Activated gamma-delta T cell treated with Interleukin-2 at 50 U/mL for 16 hours (primary cell): ENCODE results near the gene RANBP1.

ENCODE experiments used
- DNase-seq: peaks from one replicate; pipeline ENCODE4 v3.0.0-alpha.2; 2020

Gene RANBP1

DNA sequence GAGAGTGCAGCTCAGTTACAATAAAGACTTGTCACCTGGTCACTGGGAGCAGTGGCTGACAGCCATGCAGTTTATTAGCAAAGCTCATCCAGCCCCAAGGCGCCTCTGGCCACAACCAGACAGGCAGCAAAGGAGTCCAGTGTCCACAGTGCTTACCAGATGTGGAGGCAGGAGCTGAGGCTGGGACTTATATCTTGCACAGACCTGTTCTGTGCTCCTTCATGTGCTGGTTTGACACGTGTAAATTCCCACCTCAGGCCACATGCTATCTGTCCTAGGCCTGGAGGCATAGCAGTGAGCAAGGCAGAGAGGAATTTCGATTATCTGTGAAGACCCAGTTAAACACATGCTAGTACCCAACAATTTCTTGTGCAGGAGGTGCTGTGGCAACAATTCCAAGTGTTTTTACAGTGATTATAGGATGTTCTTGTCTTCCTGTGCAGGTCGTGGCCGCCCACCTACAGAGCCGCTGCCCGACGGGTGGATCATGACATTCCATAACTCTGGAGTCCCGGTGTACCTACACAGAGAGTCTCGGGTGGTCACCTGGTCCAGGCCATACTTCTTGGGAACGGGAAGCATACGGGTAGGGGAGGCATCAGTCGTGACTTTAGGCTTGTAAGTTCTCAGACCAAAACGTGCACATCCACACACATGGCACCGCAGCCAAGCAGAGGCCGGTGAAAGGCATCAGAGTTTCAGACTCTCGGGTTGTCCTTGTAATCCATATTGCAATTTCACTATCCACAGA lies 26.5 kb upstream of the RANBP1 start:
- no peak for DNase-seq

GRCh38 chr22:20089977-20090729 lies 25.8 kb upstream of the RANBP1 start:
- no peak for DNase-seq

DNA sequence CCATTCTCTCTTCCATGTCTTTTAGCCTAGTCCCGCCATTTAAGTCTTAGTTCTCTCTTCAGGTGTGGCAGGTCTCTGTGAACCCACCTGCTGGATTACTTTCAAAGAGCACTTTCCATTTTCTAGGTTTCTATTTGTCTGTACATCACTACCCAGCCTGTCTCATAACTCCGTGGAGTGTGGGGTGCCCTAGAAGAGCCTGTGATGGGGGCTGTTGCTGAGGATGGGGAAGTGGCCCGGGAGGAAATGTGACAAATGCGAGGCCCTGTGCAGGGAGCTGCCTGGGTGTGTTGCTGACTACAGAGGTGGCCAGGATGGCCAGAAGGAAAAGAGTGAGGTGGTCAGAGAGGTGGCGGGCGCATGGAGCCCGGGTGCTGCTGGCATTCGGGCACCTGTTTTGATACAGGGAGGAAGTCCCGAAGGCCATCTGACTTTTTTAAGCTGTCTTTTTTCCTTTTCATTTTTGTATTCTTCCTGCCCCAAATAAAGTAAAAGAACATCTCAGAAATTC lies 25.1 kb upstream of the RANBP1 start:
- no peak for DNase-seq

GRCh38 chr22:20091690-20092476 lies 24.0 kb upstream of the RANBP1 start:
- DNase-seq = no peak

DNA sequence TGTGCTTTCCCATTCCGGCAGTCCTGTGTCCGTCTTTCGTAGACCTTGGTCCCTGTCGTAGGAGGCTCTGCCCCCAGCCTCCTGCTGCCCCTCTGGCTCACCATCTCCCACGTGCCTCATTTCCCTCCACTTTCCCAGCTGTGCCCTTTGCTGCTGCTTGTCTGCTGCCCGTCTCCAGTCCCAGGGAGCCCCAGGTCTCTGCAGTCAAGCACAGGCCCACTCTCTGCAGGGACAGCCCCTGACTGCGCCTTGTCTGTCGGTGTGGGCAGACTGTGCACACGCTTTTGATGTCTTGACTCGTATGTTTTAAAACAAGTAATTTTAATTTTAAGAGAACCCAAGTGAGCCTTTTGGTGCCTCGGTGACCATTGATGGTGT lies 23.4 kb upstream of the RANBP1 start:
- no peak for DNase-seq

GRCh38 chr22:20093418-20094196 lies 22.3 kb upstream of the RANBP1 start:
- DNase-seq = no peak

- DNase-seq = no peak
Measured at GRCh38 chr22:20094197-20094807, 21.6 kb upstream of the RANBP1 start.

DNA sequence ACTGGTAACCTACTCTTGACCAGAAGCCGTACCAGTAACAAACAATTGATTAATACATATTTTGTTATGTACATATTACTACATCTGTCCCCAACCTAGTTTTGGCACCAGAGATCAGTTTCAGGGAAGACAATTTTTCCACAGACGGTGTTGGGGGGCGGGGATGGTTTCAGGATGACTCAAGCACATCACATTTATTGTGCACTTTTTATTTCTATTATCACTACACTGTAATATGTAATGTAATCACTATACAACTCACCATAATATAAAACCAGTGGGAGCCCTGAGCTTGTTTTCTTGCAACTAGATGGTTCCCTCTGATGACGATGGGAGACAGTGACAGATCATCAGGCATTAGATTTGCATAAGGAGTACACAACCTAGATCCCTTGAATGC lies 20.4 kb upstream of the RANBP1 start:
- no peak for DNase-seq

DNA sequence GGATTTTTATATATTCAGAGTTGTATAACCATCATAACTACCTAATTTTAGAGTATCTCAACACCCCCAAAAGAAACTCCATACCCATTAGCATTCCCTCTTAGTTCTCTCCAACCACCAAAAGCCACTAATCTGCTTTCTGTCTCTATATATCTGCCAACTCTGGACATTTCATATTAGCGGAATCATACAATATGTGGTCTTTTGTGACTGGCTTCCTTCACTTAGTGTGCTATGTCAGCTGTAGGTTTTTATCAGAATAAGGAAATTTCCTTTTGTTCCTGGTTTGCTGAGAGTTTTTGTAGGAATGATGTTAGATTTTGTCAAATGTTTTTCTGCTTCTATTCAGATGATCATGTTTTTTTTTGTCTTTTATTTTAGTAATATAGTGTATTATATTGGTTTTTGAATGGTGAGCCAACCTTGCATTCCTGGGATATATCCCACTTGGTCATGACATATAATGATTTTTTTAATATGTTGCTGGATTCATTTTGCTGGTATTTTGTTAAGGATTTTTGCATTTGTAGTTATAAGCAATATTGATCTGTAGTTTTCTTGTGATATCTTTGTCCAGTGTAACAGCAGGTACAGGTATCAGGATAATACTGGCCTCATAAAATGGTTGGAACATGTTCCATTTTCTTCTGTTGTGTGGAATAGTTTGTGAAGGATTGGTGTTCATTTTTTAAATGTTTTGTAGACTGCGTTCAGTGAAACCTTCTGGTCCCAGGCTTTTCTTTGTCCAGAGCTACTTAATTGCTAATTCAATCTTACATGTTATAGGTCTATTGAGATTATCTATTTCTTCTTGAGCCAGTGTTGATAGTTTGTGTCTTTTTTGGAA lies 19.1 kb upstream of the RANBP1 start:
- DNase-seq = no peak

DNA sequence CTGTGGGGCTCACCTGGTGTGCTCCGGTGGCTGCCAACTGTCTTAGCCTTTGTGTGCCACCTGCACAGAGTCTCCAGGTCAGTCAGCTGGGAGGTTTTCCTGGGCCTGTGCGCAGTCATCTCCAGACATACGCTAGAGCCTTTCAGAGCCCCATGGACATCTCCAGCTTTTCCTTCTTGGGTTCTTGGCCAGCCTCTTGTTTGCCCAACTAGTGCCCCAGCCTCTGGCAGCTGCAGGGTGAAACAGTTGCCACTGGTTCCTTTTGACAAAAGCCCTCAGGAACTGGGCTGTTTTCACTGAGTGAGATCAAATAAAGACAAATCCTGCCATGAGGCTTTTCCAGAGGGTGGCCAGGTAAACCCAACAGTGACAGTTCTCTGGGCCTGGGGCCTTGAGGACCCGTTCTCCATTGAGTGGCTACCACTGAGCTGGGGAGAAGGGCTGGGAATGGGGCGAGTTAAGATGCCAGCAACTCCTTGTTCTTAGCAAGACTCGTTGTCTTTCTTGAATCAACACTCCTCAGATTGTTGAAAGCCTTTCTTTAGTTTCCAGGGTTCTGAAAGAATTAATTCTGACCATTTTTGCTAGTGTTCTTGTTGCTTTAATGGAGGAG lies 16.7 kb upstream of the RANBP1 start:
- no peak for DNase-seq

DNA sequence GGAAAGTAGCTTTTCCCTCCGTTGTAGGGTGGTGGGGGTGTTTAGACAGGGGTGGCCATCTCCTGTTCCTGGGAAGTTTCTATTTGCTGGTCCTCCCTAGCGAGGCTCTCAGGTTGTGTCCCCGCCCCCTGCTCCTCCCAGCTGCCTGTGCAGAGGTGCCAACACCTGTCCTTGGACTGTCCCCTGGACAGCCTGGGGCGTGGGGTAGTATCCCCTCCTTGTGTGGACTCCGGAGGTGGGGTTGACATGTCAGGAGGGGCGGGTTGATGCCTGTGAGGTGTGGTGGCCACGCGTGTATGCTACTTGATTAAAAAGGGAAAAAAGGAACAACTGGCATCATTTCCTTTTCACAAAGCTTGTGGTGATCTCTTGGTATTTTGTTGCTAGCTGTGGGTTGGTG lies 14.3 kb upstream of the RANBP1 start:
- no peak for DNase-seq

DNA sequence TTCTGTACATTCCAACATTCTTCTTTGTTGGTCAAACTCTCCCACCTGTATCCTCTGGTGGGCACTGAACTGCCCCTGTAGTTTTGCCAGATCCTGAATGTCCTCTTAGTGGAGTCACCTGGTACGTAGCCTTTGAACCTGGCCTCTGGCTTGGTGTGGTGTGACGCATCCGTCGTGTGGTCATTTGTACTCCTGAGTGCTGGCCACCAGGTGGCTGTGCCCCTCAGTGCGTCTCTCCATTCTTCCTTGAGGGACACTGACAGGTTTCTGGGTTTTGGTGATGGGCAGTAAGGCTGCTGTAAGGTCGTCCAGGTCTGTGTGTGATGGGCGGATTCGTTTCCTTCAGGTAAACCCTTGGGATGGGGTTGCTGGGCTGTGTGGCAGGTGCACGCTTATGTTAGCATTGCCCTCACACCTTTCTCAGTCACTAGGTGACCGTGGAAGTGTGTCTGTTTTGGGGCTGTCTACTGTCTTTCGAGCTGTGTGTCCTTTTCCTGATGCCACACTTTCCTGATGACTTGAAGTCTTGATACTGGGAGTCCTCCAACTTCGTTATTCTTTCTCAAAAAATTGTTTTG lies 13.6 kb upstream of the RANBP1 start:
- DNase-seq = no peak

DNA sequence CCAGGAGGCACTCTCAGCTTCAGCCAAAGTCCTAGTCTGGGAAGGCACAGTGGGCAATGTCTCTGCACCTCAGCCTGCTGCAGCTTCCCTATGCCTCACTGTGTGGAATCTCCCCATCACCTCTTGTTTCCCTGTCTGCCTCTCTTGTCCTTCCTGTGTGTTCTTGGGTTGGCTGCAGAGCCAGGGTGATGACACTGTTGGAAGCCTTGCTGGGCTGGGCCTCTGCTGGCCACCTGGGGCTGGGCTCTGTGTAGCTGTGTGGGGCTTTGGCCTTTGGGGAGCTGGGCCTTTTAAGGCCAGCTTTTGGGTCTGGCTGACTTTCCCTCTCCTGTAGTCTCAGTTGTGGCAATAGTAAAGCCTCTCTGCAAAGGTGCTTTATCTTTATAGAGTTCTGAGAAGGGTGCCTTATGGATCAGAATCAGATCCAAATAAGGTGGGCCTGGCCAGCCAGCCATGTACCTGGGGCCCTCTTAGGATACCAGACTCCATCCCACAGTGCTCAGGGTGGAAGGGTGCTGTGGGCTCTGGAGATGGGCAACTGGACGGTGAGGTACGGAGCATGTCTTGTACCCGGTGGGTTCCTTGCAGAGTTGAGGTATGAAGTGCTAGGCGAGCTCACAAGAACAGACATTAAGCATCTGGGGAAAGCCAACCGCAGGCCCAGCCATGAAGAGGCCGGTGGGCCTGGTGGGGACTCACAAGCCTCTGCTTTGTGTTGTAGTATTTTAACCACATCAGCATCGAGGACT lies 10.3 kb upstream of the RANBP1 start:
- DNase-seq = no peak

DNA sequence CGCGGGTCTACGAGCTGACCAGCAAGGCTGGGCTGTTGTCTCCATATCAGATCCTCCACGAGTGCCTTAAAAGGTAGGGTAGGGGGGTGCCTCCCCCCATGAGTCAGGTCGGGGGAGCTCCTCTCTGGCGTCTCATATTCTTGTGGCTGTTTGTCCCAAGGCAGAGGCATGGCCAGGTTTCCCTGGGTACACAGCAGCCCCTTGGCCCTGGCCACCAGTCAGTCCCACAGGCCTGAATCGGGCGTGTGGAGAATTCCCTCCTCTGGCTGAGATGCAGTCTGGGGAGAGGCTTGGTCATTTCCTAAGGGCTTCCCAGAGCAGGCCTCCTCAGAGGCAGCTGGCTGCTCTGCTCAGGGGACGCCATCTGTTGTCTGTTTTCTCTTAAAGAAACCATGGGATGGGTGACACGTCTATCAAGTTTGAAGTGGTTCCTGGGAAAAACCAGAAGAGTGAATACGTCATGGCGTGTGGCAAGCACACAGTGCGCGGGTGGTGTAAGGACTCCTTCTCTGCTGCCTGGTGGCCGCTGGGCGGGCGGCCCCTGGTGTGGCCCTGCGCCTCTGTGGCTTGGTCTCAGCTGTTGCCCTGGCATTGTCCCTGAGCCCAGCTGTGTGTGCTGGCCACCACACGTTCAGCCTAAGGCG lies 9.6 kb upstream of the RANBP1 start:
- no peak for DNase-seq

GRCh38 chr22:20106849-20107237 lies 9.1 kb upstream of the RANBP1 start:
- DNase-seq = no peak

GRCh38 chr22:20107471-20107901 lies 8.4 kb upstream of the RANBP1 start:
- no peak for DNase-seq

DNA sequence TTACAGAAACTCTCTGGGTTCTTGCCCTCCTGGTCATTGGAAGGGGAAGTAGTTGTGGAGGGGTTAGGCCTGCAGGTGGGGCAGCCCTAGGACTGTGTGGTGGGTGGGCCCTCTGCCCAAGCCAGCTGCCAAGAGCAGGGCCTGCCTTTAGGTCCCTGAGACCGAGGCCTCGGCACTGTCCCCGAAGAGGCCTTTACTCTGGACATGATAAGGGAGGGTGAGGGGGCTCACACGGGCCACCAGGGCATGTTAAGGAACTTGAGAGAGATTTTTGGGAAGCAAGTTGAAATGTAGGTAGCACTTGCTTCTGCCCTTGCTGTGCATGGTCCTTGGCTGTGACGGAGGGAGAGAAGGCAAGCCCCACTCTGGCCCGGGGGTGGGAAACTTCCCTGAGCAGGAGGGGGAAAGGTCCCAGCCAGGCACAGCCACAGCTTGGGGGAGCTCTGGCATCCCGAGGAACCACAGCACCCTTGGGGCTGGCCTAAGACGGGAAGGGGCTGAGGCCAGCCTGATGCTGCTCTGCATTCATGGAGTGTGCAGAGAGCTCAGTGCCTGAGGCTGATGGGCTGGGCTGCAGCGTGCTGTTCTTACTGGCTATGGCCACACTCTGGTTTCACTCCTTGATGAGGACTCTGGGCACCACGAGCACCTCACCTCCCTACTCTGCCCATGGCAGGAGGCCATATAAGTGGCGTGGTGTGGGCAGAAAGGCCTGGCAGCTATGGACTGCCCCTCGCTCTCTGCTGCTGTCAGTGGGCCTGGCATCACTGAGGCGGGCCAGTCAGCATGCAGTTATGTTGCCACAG lies 7.8 kb upstream of the RANBP1 start:
- no peak for DNase-seq

- DNase-seq = no peak
Measured at GRCh38 chr22:20108757-20109230, 7.1 kb upstream of the RANBP1 start.
